Pancreas (tissue), 10 donors: ENCODE results near the gene MAN1A1. TPM values are rescaled to one million over a fixed set of nuclear protein-coding genes. Genes with fewer than 3 reads are reported as not detected.

Experiments used
- ATAC-seq, 4 donors: fragments of 200-7000 bp; cut with Tn5 transposase; one replicate each; pipeline versions ENCODE4 v1.8.0 to v1.9.1; 2020; ENCODE audit warnings: mild to moderate bottlenecking in 4 of 4, moderate library complexity in 4 of 4
- DNase-seq, 6 donors: peaks; one replicate each; pipeline ENCODE4 v3.0.0-alpha.2; 2020
- FAIRE-seq: peaks from 2 replicates; lab custom pipeline; 2012; peaks lifted over from hg19 to GRCh38; lab: Jason Lieb, UNC
- H3K27ac ChIP-seq, 4 donors: fragments of 200-600 bp; sonication (generic); 1 replicate in 3 of 4; 2 replicates in 1 of 4; pipeline versions ENCODE4 v1.5.0 to v1.8.0; 2020
- H3K27me3 ChIP-seq, 4 donors: fragments of 200-600 bp; one replicate each; pipeline ENCODE4 v1.8.0; 2021
- H3K36me3 ChIP-seq, 3 donors: fragments of 200-600 bp; sonication (generic) in 1 of 3; one replicate each; pipeline versions ENCODE4 v1.5.0 to v1.8.0; 2020 to 2021
- H3K4me1 ChIP-seq, 3 donors: fragments of 200-600 bp; one replicate each; pipeline ENCODE4 v1.8.0; 2021
- H3K4me3 ChIP-seq, 4 donors: fragments of 200-600 bp; sonication (generic) in 2 of 4; one replicate each; pipeline versions ENCODE4 v1.5.0 to v1.8.0; 2020 to 2021
- H3K9me3 ChIP-seq, 4 donors: fragments of 200-600 bp; one replicate each; pipeline ENCODE4 v1.8.0; 2021
- CTCF ChIP-seq, 4 donors: fragments of 200-600 bp; sonication (generic) in 3 of 4; IDR thresholded peaks; one replicate each; pipeline versions ENCODE4 v1.5.0 to v1.8.0; 2021; ENCODE audit warnings: antibody characterized with exemption in 4 of 4
- WGBS, 2 donors: extraction: QIAGEN DNeasy Blood & Tissue Kit; methylation state at CpG; one replicate each; pipeline ENCODE4 v1.1.7; 2013; 5-methylcytosine and 5-hydroxymethylcytosine counted together
- intact Hi-C, 3 donors: fragments of 100-400 bp; cut with DNase I; formaldehyde crosslinking; loops; one replicate each; pipeline versions ENCODE4 v1.11.1 to v1.14.2; 2022
- polyA plus RNA-seq, 2 donors: library from polyadenylated mRNA; stranded (reverse); fragments of 200-250 nt; gene quantifications; one replicate each; pipeline ENCODE4 v1.2.3, GENCODE V29; 2013
- total RNA-seq, 6 donors: library from RNA; stranded (reverse); fragmentation: NEBNext Ultra II Directional in 4 of 6; extraction: Animal tissue kit (Norgen Biotek cat#: 25700) in 4 of 6; gene quantifications; one replicate each; pipeline versions ENCODE4 v1.2.1 to v1.2.4, GENCODE V29; 2021 to 2023
- donor health status: healthy with polysubstance abuse.
- donor health status: DM: no; HTN: no; CAD: no; lungs with moderate emphysema.
- donor health status: DM: no; HTN: no; CAD: no.
- donor health status: control.
- donor health status: control.
- donor health status: Bipolar disorder and iron deficiency.
- donor health status: DM: yes; HTN: yes; CAD: no.
- donor health status: DM: no; HTN: no; CAD: no.
- donor health status: DM: no; HTN: no; CAD: no.
- donor health status: DM: yes; HTN: yes; CAD: no.

The MAN1A1 gene
- total and polyA plus RNA-seq, 8 donors: 11.7 to 86.1 (median 30.7) TPM

GRCh38 chr6:119347466-119348095, 2.0 kb downstream of the MAN1A1 start:
- no peaks in the 10 kb centered on the region for H3K27me3 ChIP-seq
- H3K36me3 ChIP-seq: no peaks in the 10 kb centered on the region
- H3K27ac ChIP-seq: peak overlapping the region; percentile 77 to 99 (median 90)
- DNase-seq: peak; percentile 43 to 69 (median 59)
- H3K9me3 ChIP-seq: no peaks in the 10 kb centered on the region
- FAIRE-seq: no peak
- WGBS, 2 donors: 3 to 11% methylated on average over 16 of the region's 16 CpGs
- intact Hi-C loops: loop anchor here in 1 of 3 donors (5.0 kb wide), 1 partner anchor 210 kb away; no protein-coding TSS in a partner anchor
- no peak for TF ChIP-seq CTCF (IDR thresholded peaks at IDR 0.05)
- H3K4me3 ChIP-seq: peak overlapping the region; percentile 90 to 97 (median 95)
- peak; percentile 26 to 39 (median 32) for ATAC-seq
- peaks cover 11 to 30% (median 24%) of the 10 kb centered on the region in 3 donors for H3K4me1 ChIP-seq

- Histone ChIP-seq H3K36me3 (no peaks in the 10 kb centered on the region), H3K4me1 (peaks cover 11 to 31% (median 26%) of the 10 kb centered on the region in 3 donors), H3K27ac (peak overlapping the region in 2 of 4 donors; percentile 98 to 99), H3K4me3 (peak overlapping the region; percentile 90 to 97 (median 95)), H3K27me3 (no peaks in the 10 kb centered on the region), H3K9me3 (no peaks in the 10 kb centered on the region)
- ATAC-seq (no peak), DNase-seq (no peak), FAIRE-seq (no peak)
- intact Hi-C loops: loop anchor here in 1 of 3 donors (5.0 kb wide), 1 partner anchor 210 kb away; no protein-coding TSS in a partner anchor
- TF ChIP-seq CTCF (IDR thresholded peaks at IDR 0.05): no peak
- WGBS, 2 donors: 22 to 28% methylated on average over 1 of the region's 1 CpG
These were observed 2.6 kb downstream of the MAN1A1 start for GRCh38 chr6:119346936-119347335.

- Histone ChIP-seq H3K27me3 (no peaks in the 10 kb centered on the region), H3K4me1 (peaks cover 14 to 32% (median 28%) of the 10 kb centered on the region in 3 donors), H3K9me3 (no peaks in the 10 kb centered on the region), H3K36me3 (no peaks in the 10 kb centered on the region), H3K27ac (peak overlapping the region in 2 of 4 donors; percentile 98 to 99), H3K4me3 (peak overlapping the region in 3 of 4 donors; percentile 90 to 95 (median 95))
- TF ChIP-seq CTCF (IDR thresholded peaks at IDR 0.05): no peak
- ATAC-seq (no peak), DNase-seq (no peak), FAIRE-seq (no peak)
- intact Hi-C loops: loop anchor here in 1 of 3 donors (5.0 kb wide), 1 partner anchor 209 kb away; no protein-coding TSS in a partner anchor
- WGBS, 2 donors: 31 to 40% methylated on average over 8 of the region's 8 CpGs
These were observed 3.1 kb downstream of the MAN1A1 start for GRCh38 chr6:119346450-119346849.

GRCh38 chr6:119345114-119345513, 4.4 kb downstream of the MAN1A1 start:
- ATAC-seq (no peak), FAIRE-seq (no peak), DNase-seq (no peak)
- no peaks in the 10 kb centered on the region for H3K36me3 ChIP-seq
- H3K27ac ChIP-seq: no peak overlapping the region
- H3K4me1 ChIP-seq: peaks cover 14 to 34% (median 28%) of the 10 kb centered on the region in 3 donors
- no peak for TF ChIP-seq CTCF (IDR thresholded peaks at IDR 0.05)
- no peaks in the 10 kb centered on the region for H3K9me3 ChIP-seq
- peak overlapping the region in 1 of 4 donors; percentile 90 for H3K4me3 ChIP-seq
- 47 to 83% methylated on average over 2 of the region's 2 CpGs for whole genome bisulfite sequencing, 2 donors
- intact Hi-C loops: loop anchor here in 1 of 3 donors (5.0 kb wide), 1 partner anchor 208 kb away; no protein-coding TSS in a partner anchor
- no peaks in the 10 kb centered on the region for H3K27me3 ChIP-seq

GRCh38 chr6:119344306-119344705, 5.3 kb downstream of the MAN1A1 start:
- 33 to 50% methylated on average over 1 of the region's 1 CpG for WGBS, 2 donors
- FAIRE-seq: no peak
- DNase-seq: no peak

More at GRCh38 chr6:119344306-119344705, 5.3 kb downstream of the MAN1A1 start:
- H3K4me3 ChIP-seq: peak overlapping the region in 1 of 4 donors; percentile 90
- no peaks in the 10 kb centered on the region for H3K36me3 ChIP-seq
- peaks cover 14 to 34% (median 28%) of the 10 kb centered on the region in 3 donors for H3K4me1 ChIP-seq
- H3K9me3 ChIP-seq: no peaks in the 10 kb centered on the region
- no peak for TF ChIP-seq CTCF (IDR thresholded peaks at IDR 0.05)
- peak in 1 of 4 donors; percentile 13 for ATAC-seq
- no peak overlapping the region for H3K27ac ChIP-seq
- no peaks in the 10 kb centered on the region for H3K27me3 ChIP-seq
- intact Hi-C loops: no loop called here
